OCI-LY1 (cell line): ENCODE measurements around the gene SYNE1.

ENCODE experiments used
- EZH2 ChIP-seq: fragments of 200-600 bp; sonication (generic), shearing (Covaris generic); IDR thresholded peaks from 2 replicates; pipeline ENCODE4 v1.8.0; 2017; ENCODE audit warnings: borderline replicate concordance, mixed run types, mild to moderate bottlenecking, antibody characterized with exemption, low read length, moderate library complexity, mixed read lengths
- TF ChIP-seq, protein P1 (sequence below): fragments of 200-600 bp; sonication (generic), shearing (Covaris generic); IDR thresholded peaks from 2 replicates; pipeline ENCODE4 v1.5.1; 2017; ENCODE audit warnings: mild to moderate bottlenecking, antibody characterized with exemption, low read length, moderate library complexity, mixed read lengths

DNA sequence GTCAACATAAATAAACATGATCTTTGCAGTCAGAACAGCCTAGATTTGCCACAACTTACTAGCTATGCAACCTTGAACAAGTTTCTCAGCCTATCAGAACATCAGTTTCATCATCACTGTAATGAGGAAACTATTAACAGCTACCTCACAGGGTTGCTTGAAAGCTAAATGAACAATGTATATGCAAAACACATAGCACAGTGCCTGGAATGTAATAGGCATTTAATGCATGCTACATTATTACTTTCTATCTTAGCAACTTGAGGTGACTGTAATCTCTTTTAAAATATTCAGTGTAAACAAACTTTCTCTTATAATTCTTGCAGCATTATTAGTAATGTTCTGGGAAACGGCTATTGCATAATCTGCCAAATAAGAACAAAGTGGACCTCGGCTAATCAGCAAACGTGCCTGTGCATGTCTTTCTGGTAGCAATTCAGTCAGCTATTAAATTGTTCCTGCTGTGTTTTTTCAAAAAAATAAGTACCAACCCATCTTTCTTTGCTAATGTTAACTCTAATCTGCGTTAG lies 61.5 kb downstream of the SYNE1 start:
- TF ChIP-seq, protein P1, sequence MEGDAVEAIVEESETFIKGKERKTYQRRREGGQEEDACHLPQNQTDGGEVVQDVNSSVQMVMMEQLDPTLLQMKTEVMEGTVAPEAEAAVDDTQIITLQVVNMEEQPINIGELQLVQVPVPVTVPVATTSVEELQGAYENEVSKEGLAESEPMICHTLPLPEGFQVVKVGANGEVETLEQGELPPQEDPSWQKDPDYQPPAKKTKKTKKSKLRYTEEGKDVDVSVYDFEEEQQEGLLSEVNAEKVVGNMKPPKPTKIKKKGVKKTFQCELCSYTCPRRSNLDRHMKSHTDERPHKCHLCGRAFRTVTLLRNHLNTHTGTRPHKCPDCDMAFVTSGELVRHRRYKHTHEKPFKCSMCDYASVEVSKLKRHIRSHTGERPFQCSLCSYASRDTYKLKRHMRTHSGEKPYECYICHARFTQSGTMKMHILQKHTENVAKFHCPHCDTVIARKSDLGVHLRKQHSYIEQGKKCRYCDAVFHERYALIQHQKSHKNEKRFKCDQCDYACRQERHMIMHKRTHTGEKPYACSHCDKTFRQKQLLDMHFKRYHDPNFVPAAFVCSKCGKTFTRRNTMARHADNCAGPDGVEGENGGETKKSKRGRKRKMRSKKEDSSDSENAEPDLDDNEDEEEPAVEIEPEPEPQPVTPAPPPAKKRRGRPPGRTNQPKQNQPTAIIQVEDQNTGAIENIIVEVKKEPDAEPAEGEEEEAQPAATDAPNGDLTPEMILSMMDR: no peak
- no peak for TF ChIP-seq EZH2
